HK-2 (cell line): ENCODE data around the gene RAD51B.

Experiments used
- DNase-seq: peaks from one replicate; pipeline ENCODE4 v3.0.0-alpha.2; 2018; ENCODE audit not compliant: unreplicated experiment

RAD51B gene

GRCh38 chr14:67900231-67900630 is 80.7 kb downstream of the RAD51B start:
- no peak for DNase-seq

GRCh38 chr14:67908052-67908754 is 88.6 kb downstream of the RAD51B start:
- DNase-seq: no peak

GRCh38 chr14:67911562-67911961 is 92.0 kb downstream of the RAD51B start:
- no peak for DNase-seq

GRCh38 chr14:67916430-67916829 is 96.9 kb downstream of the RAD51B start:
- DNase-seq: no peak

- no peak for DNase-seq
These were observed 97.4 kb downstream of the RAD51B start for GRCh38 chr14:67917006-67917405.

GRCh38 chr14:67918838-67919237 is 99.3 kb downstream of the RAD51B start:
- no peak for DNase-seq

- no peak for DNase-seq
These were observed 99.9 kb downstream of the RAD51B start for GRCh38 chr14:67919259-67920032.

- DNase-seq: no peak
These were observed 107.2 kb downstream of the RAD51B start for GRCh38 chr14:67926821-67927220.

- no peak for DNase-seq
These were observed 107.7 kb downstream of the RAD51B start for GRCh38 chr14:67927244-67927643.

- no peak for DNase-seq
These were observed 108.8 kb downstream of the RAD51B start for GRCh38 chr14:67928375-67928774.

- no peak for DNase-seq
These were observed 113.2 kb downstream of the RAD51B start for GRCh38 chr14:67932708-67933246.

GRCh38 chr14:67933266-67933665 is 113.7 kb downstream of the RAD51B start:
- DNase-seq: no peak

GRCh38 chr14:67934087-67934486 is 114.5 kb downstream of the RAD51B start:
- DNase-seq: peak; percentile 16

GRCh38 chr14:67934862-67935261 is 115.3 kb downstream of the RAD51B start:
- DNase-seq: no peak

- no peak for DNase-seq
These were observed 115.8 kb downstream of the RAD51B start for GRCh38 chr14:67935371-67935770.

GRCh38 chr14:67938071-67938470 is 118.5 kb downstream of the RAD51B start:
- no peak for DNase-seq

GRCh38 chr14:67940486-67941455 is 121.2 kb downstream of the RAD51B start:
- DNase-seq: no peak

GRCh38 chr14:67941456-67942018 is 122.0 kb downstream of the RAD51B start:
- no peak for DNase-seq

GRCh38 chr14:67942080-67942710 is 122.6 kb downstream of the RAD51B start:
- no peak for DNase-seq

GRCh38 chr14:67943947-67944346 is 124.4 kb downstream of the RAD51B start:
- peak; percentile 52 for DNase-seq

- no peak for DNase-seq
These were observed 125.0 kb downstream of the RAD51B start for GRCh38 chr14:67944605-67945004.
